ENCODE measurements around the gene OSBPL10.

Gene OSBPL10

DNA sequence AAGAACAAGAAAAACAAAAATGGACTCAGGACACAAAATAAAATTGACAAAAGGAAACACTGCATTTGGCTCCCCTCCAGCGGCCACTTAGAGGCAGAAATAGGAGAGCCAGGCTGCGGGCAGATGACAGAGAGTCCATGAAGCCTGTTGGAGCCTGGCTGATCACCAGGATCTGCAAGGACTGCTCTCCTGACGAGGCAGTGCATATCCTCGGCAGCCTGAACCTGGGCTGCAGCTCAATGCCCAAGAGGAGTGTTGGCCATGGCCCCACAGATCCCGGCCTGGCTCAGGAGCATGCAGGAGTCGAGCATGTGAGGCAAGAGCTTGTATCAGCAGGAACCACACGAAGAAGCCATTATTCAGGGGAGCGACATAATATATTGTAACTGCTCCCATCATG lies 248.5 kb downstream of the OSBPL10 start:
- no peak for DNase-seq

DNA sequence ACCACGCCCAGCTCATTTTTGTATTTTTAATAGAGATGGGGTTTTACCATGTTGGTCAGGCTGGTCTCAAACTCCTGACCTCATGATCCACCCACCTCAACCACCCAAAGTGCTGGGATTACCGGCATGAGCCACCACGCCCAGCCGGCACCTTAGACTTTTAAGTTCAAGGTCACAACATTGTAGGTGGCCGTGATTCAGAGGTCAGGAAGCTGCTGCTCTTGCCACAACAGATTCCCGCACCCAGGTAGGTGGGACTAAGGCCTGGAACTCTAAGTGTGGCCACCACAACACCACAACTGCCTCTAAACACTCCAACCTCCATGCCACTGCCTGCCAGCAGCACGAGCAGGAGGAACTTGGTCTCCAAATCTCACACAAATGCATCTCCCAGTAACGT lies 251.5 kb downstream of the OSBPL10 start:
- no peak for DNase-seq

DNA sequence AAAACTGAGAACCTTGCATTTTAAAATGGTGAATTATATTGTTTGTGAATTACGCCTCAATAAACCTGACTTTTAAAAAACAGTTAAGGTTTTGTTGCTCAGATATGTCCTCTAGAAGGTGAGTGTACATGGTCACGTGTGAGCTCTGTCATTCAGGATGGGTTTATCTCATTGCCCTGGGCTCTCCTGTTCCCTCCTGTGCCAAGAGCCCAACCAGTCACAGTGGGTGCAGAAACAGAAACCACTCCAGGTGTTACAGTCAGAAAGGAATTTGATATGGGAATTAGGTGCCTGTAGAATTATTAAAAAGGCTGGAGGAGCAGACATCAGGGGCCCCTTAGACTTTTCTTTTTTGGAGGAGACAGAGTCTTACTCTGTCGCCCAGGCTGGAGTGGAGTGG lies 252.0 kb downstream of the OSBPL10 start:
- no peak for DNase-seq

DNA sequence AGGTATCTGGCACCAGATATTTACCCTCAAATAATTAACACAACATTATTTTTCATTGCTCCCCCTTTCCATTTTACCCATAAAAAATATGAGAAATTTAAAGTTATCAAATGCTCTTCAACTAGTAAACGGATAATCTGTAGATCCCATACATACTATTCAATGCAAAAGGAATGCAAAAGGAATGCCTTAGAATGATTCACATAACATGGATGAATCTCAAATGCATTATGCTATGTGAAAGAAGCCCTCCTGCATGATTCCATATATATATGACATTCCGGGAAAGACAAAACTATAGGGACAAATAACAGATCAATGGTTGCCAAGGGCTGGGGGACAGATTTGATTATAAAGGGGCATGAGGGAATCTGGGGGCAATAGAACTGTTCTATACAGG lies 252.7 kb downstream of the OSBPL10 start:
- DNase-seq: no peak

DNA sequence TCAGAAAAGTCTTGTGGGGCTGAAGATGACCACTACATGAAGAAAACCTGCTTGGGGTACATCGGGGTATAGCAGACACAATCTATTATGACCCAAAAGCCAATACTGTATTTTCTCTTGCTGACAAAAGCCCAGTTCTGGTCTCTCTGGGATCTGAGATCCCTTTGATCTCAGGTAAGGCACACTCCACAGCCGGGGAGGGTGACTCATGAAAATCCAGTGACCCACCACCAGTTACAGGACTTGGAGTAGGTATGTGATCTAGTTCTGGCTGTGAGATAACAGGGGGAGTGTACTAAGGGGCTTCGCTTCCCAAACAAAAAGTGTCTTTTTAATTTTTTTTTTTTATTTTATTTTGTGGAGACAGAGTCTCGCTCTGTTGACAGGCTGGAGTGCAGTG lies 255.1 kb downstream of the OSBPL10 start:
- DNase-seq: no peak

DNA sequence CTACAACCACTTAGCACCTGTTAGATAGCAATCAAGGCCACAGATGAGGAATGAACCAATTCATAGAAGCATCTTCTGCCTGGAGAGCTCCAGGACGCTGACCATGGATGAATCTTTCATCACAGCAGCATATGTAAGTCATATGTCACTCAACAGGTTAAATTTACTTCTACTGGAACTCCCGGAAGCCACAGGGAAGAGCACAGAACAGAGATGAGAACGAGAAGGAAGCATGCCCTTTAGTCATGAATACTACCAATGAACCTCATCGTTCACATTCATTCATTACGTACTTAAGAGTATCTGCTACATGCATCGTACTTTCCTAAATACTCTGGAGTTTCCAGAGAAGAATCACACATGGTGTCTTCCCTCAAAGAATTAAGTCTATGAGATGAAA lies 255.5 kb downstream of the OSBPL10 start:
- DNase-seq: no peak

DNA sequence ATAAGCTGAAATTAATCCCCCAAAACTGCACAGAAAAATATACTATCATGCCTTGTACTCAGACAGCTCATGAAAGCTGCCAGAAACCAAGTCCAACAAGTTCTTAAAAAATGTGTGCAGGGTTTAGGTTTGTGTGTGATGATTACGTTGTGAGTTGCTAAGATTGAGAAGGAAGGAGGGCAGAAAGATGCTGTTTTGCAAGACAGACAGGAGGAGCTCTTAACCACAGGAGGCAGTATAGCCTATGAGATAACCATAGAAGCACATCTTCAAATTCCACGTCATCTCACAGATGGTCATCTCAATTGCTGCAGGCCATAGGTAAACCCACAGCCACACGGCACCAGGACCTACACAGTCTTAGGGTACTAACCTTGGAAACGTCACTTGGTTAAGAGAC lies 256.4 kb downstream of the OSBPL10 start:
- no peak for DNase-seq

DNA sequence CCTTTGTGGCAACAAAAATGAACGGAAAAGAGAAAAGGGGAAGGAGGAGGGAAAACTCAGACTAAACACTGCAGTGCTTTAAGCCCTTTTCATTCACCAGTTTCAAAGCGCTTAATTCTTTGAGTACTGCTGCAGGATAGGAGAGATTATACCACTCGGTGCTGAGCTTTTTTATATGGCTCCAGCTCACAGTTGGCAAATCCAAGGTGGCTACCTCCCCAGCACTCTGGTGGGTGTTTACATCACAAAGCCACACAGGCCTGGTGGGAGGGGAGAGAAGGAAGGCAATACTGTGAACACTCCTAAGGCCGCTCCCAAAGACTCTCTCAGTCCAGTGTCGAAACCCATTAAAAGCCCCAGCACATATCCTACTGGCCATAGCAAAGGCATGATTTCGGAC lies 256.9 kb downstream of the OSBPL10 start:
- no peak for DNase-seq

DNA sequence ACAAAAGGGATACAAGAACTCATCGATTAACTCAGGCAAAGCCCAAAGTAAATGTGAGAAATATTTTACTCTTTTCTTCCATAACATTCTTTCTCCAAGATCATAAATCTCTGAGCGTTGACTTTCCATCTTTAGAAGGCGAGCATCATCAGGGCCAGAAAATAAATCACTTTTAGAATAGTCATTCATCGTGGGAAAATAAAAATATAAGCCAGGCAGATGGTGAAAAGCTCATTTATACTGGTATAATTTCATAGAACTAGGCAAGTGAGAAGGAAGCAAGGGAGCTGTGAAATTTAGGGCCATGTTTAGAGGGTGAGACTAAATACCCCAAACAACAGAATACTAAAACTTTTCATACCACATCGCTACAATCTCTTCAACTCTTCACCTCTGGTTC lies 257.4 kb downstream of the OSBPL10 start:
- DNase-seq: no peak

DNA sequence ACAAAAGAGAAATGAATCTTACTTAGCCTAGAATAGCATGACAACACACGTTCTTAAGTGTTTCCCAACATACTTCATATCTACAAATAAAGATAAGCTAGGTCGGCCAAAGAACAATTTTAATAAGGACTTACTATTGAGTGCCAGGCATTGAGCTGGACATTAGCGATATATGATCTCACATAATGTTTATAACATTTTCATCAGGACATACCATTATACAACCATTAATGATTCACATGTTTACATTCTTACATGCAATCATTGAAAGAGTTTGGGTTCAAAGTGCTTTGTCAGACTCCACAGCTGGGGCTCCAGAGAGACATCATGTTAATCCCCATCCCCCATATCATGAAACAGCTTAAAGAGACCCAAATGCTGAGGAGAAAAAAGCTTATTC lies 259.4 kb downstream of the OSBPL10 start:
- DNase-seq: no peak

DNA sequence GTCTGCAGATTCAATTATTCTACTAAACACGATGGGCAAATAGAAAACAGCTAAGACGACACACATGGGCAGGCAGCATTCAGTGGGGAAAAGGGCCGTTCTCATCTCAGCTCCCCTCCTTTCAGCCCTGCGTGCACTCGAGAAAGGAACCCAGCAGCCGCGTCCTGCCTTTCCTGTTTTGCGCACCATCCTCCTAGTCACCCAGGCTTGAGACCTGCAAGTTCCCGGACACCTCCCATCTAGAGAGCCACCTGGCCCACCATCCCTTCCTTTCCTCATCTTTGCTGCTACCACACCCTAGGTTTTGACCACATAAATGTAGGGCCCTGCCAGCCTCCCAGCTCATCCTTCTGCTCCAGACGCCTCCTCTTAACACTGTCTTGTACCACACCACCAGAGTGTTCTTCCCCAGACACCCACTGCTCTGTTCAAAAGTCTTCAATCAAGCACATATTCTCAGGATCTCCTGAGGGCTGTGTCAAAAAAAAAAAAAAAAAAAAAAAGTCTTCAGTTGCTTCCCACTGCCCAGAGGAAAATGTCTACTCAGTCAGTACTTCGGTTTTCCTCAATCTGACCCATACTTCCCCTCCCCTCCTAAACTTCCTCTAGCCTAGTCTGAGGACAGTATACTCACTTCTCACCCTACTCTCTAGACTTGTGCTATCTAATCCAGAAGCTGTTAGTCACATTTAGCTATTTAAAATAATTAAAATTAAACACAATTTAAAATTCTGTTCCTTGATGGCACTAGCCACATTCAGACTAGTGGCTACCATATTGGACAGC lies 266.4 kb downstream of the OSBPL10 start:
- DNase-seq: no peak

DNA sequence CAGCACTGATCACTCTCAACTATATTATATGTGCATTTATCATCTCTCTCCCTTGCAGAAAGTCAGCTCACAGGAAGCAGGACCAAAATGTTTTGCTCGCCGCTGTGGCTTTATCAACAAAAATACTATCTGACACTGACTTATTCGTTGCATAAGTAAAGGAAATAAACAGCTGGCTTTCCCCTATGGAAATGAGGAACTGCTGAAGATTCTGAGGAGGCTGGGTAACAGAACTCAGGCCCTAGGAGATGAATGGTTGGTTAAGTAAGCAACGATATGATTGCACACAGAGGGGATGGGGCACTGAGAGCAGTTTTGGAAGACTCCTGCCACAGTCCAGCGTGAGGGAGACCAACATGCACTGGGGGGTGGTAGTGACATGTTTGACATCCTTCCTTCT lies 267.2 kb downstream of the OSBPL10 start:
- no peak for DNase-seq

DNA sequence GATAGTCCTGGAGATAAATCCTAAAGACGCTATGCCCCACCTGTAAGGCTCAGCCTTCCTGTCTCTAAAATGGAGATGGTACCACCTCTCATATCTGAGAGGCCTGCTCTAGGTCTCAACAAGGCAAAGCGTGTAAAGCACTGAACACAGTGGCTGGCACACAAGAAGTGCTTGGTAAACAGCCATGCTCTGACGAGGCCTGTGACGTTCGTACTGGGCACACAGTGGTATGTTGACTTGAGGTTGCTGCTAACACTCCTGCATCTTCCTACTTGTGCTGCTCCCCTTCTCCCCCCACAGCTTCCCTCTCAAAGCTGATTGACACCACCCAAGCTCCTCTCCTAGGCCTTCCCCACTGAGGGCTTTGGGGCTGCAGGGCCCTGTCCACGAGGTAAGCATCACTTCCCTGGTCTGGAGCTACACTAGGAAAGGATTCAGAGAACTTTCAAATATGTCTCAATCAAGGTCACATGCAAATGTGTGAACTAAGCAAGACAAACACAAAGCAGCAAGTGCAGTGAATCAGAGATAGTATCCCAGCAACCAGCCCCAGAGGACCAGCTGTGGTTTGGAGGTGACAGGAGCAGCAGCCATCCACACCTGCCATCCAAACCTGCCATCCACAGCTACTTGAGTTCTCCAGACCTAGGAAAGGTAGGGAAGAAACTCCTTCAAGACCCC lies 270.8 kb downstream of the OSBPL10 start:
- DNase-seq: no peak

DNA sequence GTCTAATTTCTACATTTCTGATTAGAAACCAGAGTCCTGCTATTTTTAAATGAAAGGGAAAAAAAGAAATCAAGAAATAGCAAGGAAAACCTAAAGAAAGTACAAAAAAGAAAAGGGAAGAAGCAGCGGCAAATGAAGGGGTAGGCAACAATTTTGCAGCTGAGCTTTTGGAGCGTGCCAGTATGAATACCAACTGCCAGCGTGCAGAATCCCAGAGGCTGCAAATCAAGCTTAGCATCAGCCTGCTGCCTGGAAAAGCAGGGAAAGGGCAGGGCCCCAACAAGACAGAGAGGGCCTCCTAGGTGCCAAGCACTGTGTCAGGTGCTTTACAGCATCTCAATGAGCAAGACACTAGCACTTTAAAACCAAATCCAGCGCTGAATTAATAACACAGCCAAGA lies 271.5 kb downstream of the OSBPL10 start:
- no peak for DNase-seq

DNA sequence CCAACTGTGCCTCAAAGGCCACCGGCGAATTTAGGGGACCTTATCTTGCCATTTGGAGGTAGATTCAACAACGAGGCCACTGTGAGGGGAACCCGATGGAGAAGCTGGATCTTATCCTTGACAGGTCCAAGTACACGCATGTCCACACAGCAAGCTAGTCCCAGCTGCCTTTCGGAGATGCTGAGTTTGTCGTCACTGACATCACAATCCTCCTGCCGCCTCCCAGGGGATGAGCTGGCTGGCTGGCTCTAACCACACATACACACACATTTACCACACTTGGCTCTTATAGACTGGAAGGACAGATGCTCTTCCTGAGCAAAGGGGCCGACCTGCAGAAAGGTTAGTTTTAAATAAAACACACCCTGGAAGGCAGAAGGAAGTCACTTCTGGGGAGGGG lies 272.1 kb downstream of the OSBPL10 start:
- DNase-seq: no peak

DNA sequence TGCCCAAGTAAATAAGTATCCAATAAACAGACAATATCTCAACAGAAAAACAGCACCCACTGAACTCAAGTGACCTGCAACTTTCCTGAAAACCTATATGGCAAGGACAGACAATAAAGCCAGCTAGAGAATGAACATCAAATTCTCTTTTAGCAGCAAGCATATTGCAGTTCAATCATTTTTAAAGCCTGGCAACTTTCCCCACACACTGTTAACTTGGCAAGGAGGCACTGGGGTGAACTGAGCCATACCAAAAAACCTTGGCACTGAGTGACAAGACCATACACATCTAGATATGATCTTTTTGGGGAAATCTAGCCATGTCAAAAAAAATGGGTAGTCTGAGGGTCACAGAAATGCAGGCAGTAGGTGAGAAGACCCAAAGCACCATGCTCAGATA lies 273.8 kb downstream of the OSBPL10 start:
- DNase-seq: no peak

DNA sequence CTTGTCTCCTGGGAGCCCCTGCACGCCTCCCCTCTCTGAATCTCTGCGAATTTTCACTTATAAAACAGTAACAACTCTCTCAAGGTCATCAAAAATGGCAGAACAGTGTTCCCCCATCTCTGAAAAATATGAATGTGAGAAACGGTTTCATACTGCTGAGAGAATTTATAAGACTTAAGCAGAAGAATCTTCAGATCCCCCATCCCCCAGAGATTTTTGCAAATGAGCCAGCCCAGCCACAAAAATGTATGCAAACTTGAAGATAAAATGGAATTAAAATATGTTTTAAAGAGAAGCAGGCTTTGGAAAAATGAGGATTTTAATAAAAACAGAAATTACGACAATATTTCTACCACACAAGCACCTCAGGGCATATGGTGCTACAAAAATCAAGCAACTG lies 275.3 kb downstream of the OSBPL10 start:
- DNase-seq: no peak

DNA sequence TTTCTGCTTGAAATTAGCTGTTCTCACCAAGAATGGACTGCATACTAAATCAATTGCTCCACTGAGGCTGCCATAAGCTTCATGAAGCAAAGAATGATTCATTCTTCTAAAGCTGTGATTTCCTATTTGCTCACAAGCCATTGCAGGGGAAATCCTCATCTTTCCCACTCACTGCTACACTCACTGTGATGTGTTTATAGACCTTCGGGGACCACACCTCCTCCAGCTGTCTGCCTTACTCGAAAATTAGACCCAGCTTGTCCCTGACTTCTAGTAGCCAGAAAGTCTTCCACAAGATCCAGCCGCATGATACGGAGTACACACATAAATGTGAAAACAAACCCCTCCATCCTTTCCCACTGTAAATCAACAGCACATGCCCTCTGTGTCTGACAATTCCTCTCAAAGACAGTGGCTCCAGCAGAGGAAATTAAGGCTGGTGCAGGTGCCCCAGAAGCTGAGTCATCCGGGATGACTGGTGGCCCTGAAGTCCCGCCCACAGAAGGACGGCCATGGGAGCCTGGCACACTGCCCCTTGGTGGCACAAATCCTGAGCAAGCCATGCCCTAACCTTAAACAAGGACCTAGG lies 276.4 kb downstream of the OSBPL10 start:
- DNase-seq: no peak

DNA sequence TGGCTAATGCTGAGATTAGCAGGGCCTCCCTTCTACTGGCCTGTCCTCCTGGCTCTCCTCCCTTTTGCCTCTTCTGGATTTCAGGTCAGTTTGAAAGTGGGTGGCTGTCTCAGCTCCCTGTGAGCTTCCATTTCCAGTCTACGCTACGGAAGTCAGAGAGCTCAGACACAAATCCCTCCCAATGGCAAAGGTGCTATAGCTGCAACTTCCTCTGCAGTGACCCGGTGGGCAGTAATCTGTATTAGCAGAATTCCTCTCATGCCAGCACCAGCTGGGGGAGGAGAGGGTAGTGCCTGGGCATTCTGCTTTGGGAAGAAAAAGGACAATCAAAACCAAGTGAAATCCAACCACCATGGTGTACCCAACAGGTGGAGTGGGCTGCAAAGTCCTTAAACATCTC lies 276.9 kb downstream of the OSBPL10 start:
- no peak for DNase-seq

DNA sequence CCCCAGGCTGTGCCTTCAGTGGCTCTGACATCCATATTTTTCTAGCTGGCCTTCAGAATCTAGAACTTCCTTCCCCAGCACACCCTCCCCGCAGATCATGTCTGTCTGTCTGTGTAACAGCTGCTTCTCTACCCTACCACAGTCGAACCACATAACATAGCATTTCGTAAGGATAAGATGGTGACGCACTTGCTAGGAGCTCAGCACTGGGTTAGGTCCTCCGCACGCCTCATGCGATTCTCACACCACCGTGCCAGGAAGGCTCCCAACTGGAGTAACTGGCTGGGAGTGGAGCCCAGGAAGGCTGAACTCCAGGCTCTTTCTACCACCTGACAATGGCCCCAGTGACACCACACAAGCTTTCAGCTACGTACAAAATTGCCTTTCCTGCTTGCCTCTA lies 279.8 kb downstream of the OSBPL10 start:
- DNase-seq: no peak

DNA sequence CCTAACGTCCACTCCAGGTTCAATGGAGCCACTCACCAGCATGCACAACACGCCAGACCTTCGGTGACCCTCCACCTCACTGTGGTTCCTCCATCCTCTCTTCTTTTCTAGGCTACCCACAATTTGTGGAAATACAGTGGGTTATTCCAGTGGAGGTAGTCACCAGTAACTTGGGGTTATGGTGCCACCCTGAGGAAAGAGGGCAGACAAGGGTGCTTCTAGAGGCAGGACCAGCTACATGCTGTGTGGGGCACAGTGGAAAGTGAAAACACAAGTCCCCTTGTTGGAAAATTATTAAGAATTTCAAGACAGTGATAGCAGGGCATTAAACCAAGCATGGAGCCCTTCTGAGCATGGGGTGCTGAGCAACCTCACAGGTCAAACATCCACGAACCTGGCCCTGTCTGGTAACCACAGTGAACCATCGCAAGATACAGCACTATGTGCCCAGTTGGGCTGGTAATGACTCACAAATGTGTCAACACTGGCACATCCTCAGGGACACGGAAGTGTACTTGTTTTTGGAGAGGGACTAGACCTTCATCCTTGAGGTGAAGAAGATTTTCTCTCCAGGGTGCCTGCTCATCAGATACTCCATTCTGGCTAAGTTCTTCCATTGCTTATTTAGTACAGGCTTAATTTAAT lies 281.6 kb downstream of the OSBPL10 start:
- no peak for DNase-seq

DNA sequence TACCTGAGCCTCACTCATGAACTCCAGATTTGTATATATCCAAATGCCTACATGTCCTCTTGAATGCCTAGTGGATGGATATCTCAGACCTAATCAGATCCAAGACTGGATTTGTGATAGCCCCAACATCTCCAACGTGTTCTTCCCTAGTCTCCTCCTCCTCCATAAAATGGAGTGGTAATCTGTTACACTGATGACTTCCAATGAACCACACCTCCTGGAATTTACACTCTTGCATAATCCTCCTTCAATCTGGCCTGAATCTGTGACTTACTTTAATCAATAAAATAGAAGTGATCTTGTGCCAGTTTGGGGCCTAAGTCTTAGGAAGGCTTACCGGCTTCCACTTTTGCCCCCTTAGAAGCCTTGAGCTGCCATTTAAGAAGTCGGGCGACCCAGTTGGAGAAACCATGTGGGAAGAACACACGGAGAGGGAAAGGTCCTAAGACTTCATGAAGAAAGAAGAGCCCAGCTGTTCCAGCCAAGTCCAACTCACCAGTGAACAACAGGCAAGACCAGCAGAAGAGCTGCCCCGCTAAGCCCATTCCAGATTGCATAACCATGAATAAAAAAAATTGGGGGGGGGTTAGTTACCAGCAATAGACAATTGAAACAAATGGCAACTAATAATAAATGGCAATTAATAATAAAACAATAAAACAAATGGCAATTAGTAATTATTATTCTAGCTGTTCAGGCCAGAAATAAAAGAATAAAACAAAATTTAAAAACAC lies 284.1 kb downstream of the OSBPL10 start:
- no peak for DNase-seq

DNA sequence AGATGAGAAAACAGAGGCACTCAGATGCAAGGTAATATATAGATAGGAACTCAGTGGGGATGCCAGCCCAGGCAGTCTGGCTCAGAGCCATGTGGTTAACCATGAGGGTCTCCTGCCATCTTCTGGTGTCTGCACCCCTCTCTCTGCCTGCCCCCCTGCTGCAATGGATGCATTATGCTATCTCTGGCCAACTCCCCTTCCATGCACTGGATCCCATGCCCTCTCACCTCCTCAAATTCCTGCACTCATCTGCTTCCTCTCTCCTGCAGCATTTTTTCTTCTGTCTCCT lies 285.1 kb downstream of the OSBPL10 start:
- no peak for DNase-seq
